Lung (tissue), 12 donors: Measurements from ENCODE around the gene ZBTB32. TPM values are rescaled to one million over a fixed set of nuclear protein-coding genes. Genes with fewer than 3 reads are reported as not detected.

Source experiments
- ATAC-seq: fragments of 200-7000 bp; cut with Tn5 transposase; one replicate; pipeline ENCODE4 v1.9.1; 2020; ENCODE audit warnings: moderate number of reproducible peaks; ENCODE audit not compliant: insufficient read depth, low FRiP score
- DNase-seq, 3 donors: peaks; one replicate each; pipeline ENCODE4 v3.0.0-alpha.2; 2013 to 2017
- H3K27ac ChIP-seq, 2 donors: one replicate each; pipeline ENCODE4 v1.5.1; 2013; ENCODE audit warnings: mild to moderate bottlenecking in 2 of 2, moderate library complexity in 2 of 2, control low read depth in 1 of 2, inconsistent platforms in 1 of 2, low read depth in 1 of 2, low read length in 1 of 2
- H3K27me3 ChIP-seq, 3 donors: one replicate each; pipeline ENCODE4 v1.5.1; 2013; ENCODE audit warnings: low read length in 2 of 3; ENCODE audit not compliant: control insufficient read depth in 3 of 3, insufficient read depth in 3 of 3
- H3K36me3 ChIP-seq, 4 donors: one replicate each; pipeline ENCODE4 v1.5.1; 2013; ENCODE audit warnings: low read length in 4 of 4, mild to moderate bottlenecking in 1 of 4, moderate library complexity in 1 of 4; ENCODE audit not compliant: control insufficient read depth in 4 of 4, insufficient read depth in 4 of 4
- H3K4me1 ChIP-seq, 5 donors: one replicate each; pipeline ENCODE4 v1.5.1; 2013; ENCODE audit warnings: low read length in 5 of 5, mild to moderate bottlenecking in 2 of 5, moderate library complexity in 1 of 5; ENCODE audit not compliant: control insufficient read depth in 5 of 5, insufficient read depth in 5 of 5
- H3K4me3 ChIP-seq: one replicate; pipeline ENCODE4 v1.5.1; 2013; ENCODE audit warnings: mild to moderate bottlenecking, control low read depth, moderate library complexity
- H3K9ac ChIP-seq, 2 donors: one replicate each; pipeline ENCODE4 v1.5.1; 2013; ENCODE audit warnings: low read length in 2 of 2, control low read depth in 1 of 2; ENCODE audit not compliant: insufficient read depth in 1 of 2
- H3K9me3 ChIP-seq, 4 donors: one replicate each; pipeline ENCODE4 v1.5.1; 2013; ENCODE audit warnings: low read length in 3 of 4, mild to moderate bottlenecking in 1 of 4, moderate library complexity in 1 of 4; ENCODE audit not compliant: control insufficient read depth in 4 of 4, insufficient read depth in 3 of 4
- WGBS, 2 donors: extraction: QIAGEN DNeasy Blood & Tissue Kit; methylation state at CpG; one replicate each; pipeline ENCODE4 v1.1.7; 2013; 5-methylcytosine and 5-hydroxymethylcytosine counted together
- polyA plus RNA-seq, 2 donors: library from polyadenylated mRNA; stranded (reverse); fragments of 200-250 nt; gene quantifications; one replicate each; pipeline ENCODE4 v1.2.1, GENCODE V29; 2013
- total RNA-seq, 2 donors: library from RNA; depleted of rRNA in 1 of 2; stranded (reverse); fragments of >200 nt in 1 of 2; gene quantifications; one replicate each; pipeline ENCODE4 v1.2.1, GENCODE V29; 2014 to 2021
- TF ChIP-seq, protein P1 (sequence below): IDR thresholded peaks from 2 replicates; pipeline ENCODE4 v1.5.1; 2012; ENCODE audit warnings: mild to moderate bottlenecking; ENCODE audit errors: control extremely low read depth, extremely low read depth
- donor health status: control.
- donor health status: control.
- donor health status: Bipolar disorder and iron deficiency.
- donor health status: healthy.
- donor health status: DM: yes; HTN: yes; CAD: no.

Gene ZBTB32
- total and polyA plus RNA-seq, 4 donors, result 0.22 to 0.63 (median 0.39) TPM

DNA sequence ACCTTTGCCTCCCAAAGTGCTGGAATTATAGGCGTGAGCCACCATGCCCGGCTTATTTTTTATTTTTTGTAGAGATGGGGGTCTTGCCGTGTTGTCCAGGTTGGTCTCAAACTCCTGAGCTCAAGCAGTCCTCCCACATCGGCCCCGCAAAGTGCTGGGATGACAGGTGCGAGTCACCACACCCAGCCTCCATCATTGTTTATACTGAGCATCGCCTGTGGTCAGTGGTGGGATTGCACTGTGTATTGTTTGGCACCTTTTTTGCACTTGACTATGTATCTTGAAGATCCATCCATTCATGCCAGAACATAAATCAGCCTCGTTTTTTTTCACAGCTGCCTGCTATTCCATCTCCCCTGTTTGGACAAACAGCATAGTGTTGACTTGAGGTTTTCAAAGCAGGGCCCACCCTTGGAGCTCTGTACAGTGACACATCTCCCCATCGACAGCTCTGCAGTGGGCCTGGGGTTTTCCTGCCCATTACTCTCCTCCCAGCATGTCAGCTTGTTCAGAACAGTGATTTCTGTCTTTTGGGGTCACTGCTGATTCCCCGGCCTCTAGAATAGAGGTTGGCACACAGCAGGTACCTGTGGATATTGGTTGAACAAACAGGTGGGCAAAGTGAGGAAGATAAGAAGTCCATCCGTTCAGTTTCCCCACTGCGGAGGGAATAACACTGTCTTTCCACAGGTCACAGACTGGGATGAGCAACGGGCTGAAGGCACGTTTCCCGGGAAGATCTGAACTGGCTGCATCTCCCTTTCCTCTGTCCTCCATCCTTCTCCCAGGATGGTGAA is 46.3 kb upstream of the ZBTB32 start:
- no peak overlapping the region for H3K9ac ChIP-seq
- peaks cover 24 to 37% (median 30%) of the 10 kb centered on the region in 4 donors for H3K36me3 ChIP-seq
- no peaks in the 10 kb centered on the region for H3K27me3 ChIP-seq
- H3K27ac ChIP-seq, result no peak overlapping the region
- TF ChIP-seq, protein P1, sequence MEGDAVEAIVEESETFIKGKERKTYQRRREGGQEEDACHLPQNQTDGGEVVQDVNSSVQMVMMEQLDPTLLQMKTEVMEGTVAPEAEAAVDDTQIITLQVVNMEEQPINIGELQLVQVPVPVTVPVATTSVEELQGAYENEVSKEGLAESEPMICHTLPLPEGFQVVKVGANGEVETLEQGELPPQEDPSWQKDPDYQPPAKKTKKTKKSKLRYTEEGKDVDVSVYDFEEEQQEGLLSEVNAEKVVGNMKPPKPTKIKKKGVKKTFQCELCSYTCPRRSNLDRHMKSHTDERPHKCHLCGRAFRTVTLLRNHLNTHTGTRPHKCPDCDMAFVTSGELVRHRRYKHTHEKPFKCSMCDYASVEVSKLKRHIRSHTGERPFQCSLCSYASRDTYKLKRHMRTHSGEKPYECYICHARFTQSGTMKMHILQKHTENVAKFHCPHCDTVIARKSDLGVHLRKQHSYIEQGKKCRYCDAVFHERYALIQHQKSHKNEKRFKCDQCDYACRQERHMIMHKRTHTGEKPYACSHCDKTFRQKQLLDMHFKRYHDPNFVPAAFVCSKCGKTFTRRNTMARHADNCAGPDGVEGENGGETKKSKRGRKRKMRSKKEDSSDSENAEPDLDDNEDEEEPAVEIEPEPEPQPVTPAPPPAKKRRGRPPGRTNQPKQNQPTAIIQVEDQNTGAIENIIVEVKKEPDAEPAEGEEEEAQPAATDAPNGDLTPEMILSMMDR, result no peak
- H3K4me3 ChIP-seq, result no peak overlapping the region
- no peaks in the 10 kb centered on the region for H3K9me3 ChIP-seq
- no peaks in the 10 kb centered on the region for H3K4me1 ChIP-seq
- DNase-seq (no peak), ATAC-seq (no peak)
- WGBS, 2 donors, result 88 to 91% methylated on average over 15 of the region's 15 CpGs

DNA sequence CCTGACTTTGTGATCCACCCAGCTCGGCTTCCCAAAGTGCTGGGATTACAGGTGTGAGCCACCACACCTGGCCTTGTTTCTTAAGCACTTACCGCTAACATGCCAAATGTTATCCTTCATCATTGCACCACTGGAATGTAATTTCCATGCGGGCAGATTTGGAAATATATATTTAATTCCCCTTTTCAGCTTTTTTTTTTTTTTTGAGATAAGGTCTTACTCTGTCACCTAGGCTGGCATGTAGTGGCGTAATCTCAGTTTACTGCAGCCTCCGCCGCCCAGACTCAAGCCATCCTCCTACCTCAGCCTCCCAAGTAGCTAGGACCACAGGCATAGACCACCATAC is 42.4 kb upstream of the ZBTB32 start:
- peaks cover 18 to 23% (median 21%) of the 10 kb centered on the region in 4 donors for H3K36me3 ChIP-seq
- H3K27ac ChIP-seq, result no peak overlapping the region
- H3K9ac ChIP-seq, result no peak overlapping the region
- ATAC-seq (no peak), DNase-seq (no peak)
- H3K4me3 ChIP-seq, result no peak overlapping the region
- 96 to 97% methylated on average over 6 of the region's 6 CpGs for WGBS, 2 donors
- TF ChIP-seq, protein P1, result no peak
- no peaks in the 10 kb centered on the region for H3K27me3 ChIP-seq
- H3K4me1 ChIP-seq, result no peaks in the 10 kb centered on the region
- H3K9me3 ChIP-seq, result no peaks in the 10 kb centered on the region

DNA sequence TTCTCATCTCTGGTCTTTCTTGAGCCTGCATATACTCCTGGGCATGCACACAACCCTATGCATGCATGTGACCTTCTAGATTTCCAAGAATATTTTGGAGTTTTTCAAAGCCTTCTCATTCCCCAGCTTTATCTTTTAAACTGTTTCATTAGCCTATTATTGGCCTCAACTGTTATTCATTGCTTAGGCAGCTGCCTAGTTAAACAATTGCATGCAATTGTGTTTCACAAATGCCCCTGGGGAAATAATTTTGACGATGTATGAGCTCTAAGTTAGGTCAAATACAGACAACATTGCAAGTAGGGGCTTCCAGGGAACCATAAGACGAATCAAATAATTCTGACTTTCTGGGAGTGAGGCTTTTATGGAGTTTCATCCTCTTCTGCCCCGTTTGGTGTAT is 40.4 kb upstream of the ZBTB32 start:
- no peaks in the 10 kb centered on the region for H3K9me3 ChIP-seq
- no peaks in the 10 kb centered on the region for H3K27me3 ChIP-seq
- 88 to 95% methylated on average over 3 of the region's 3 CpGs for WGBS, 2 donors
- no peak overlapping the region for H3K4me3 ChIP-seq
- TF ChIP-seq, protein P1, result no peak
- H3K4me1 ChIP-seq, result no peaks in the 10 kb centered on the region
- H3K9ac ChIP-seq, result no peak overlapping the region
- no peak overlapping the region for H3K27ac ChIP-seq
- DNase-seq (no peak), ATAC-seq (no peak)
- peaks cover 9 to 13% (median 10%) of the 10 kb centered on the region in 4 donors for H3K36me3 ChIP-seq
